Activated T-helper 2 cell treated with anti-CD3 and anti-CD28 coated beads, Interferon-gamma antibody, Interleukin-2, Interleukin-4, amounts not matched to agents 10 μg/mL and 5 μg/mL and 100 μg/mL, durations not matched to agents 14 hours and 24 hours and 36 hours (primary cell): ENCODE measurements around the gene KCNG2. TPM values are rescaled to one million over a fixed set of nuclear protein-coding genes. Genes with fewer than 3 reads are reported as not detected.

ENCODE experiments used
- DNase-seq: peaks from one replicate; pipeline ENCODE4 v3.0.0; 2021; ENCODE audit warnings: low spot score
- H3K27ac Mint-ChIP-seq: one replicate; pipeline ENCODE4 v1.8.0; 2021; ENCODE audit warnings: mixed read lengths
- H3K27me3 Mint-ChIP-seq: one replicate; pipeline ENCODE4 v1.8.0; 2021; ENCODE audit warnings: low read depth, mixed read lengths
- H3K36me3 Mint-ChIP-seq: one replicate; pipeline ENCODE4 v1.8.0; 2021; ENCODE audit warnings: low read depth, mixed read lengths
- H3K4me1 Mint-ChIP-seq: one replicate; pipeline ENCODE4 v1.8.0; 2021; ENCODE audit warnings: low read depth, mixed read lengths
- H3K4me3 Mint-ChIP-seq: one replicate; pipeline ENCODE4 v1.8.0; 2021; ENCODE audit warnings: low read depth, mild to moderate bottlenecking, moderate library complexity, mixed read lengths
- H3K9me3 Mint-ChIP-seq: one replicate; pipeline ENCODE4 v1.8.0; 2021; ENCODE audit warnings: mixed read lengths
- intact Hi-C: fragments of 100-400 bp; cut with micrococcal nuclease; formaldehyde crosslinking; loops from one replicate; pipeline ENCODE4 v1.15.1; 2023
- total RNA-seq: library from RNA; stranded (reverse); gene quantifications from 2 replicates; pipeline ENCODE4 v1.2.3, GENCODE V29; 2022

The KCNG2 gene
- total RNA-seq, 1 donor from 2014 or later: not detected

DNA sequence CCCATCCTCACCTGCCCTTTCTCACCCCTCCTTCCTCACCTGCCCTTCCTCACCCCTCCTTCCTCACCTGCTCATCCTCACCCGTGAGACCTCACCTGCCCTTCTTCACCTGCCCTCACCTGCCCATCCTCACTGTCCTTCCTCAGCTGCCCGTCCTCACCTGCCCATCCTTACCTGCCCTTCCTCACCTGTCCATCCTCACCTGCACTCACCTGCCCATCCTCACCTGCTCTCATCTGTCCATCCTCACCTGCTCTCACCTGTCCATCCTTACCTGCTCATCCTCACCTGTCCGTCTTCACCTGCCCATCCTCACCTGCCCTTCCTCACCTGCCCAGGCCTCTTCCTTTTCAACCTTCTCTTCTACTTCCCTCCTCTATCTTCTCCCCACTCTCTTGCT is 34.4 kb downstream of the KCNG2 start:
- Mint-ChIP-seq H3K4me3 (no peak overlapping the region), H3K27ac (no peak overlapping the region), H3K9me3 (no peaks in the 10 kb centered on the region), H3K4me1 (no peaks in the 10 kb centered on the region), H3K36me3 (no peaks in the 10 kb centered on the region), H3K27me3 (peaks cover 6% of the 10 kb centered on the region)
- intact Hi-C loops: no loop called here
- no peak for DNase-seq

- no peaks in the 10 kb centered on the region for H3K9me3 Mint-ChIP-seq
- H3K36me3 Mint-ChIP-seq: no peaks in the 10 kb centered on the region
- intact Hi-C loops: no loop called here
- DNase-seq: no peak
- H3K27ac Mint-ChIP-seq: no peak overlapping the region
- no peaks in the 10 kb centered on the region for H3K4me1 Mint-ChIP-seq
- peaks cover 13% of the 10 kb centered on the region for H3K27me3 Mint-ChIP-seq
- no peak overlapping the region for H3K4me3 Mint-ChIP-seq
Measured at GRCh38 chr18:79834834-79835233, 37.1 kb downstream of the KCNG2 start.

DNA sequence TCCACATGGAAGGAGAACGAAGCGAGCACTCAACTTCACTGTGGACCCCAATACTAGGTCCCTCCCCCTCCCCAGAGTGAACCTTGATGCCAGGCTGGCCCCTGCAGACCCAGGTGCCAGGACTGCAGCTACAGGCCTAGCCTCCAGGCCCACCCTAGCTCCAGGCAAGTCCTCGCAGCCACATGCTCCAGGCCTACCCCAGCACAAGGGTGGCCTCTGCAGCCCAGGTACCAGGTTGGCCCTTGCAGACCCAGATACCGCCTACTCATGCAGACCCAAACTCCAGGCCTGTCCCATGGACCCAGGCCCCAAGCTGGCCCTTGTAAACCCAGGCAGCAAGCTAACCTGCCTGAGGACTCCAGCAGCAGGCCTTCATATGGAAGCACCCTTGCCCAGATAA is 44.2 kb downstream of the KCNG2 start:
- no peak for DNase-seq
- peaks cover 19% of the 10 kb centered on the region for H3K27me3 Mint-ChIP-seq
- intact Hi-C loops: no loop called here
- H3K4me1 Mint-ChIP-seq: no peaks in the 10 kb centered on the region
- no peak overlapping the region for H3K4me3 Mint-ChIP-seq
- H3K27ac Mint-ChIP-seq: no peak overlapping the region
- no peaks in the 10 kb centered on the region for H3K9me3 Mint-ChIP-seq
- H3K36me3 Mint-ChIP-seq: no peaks in the 10 kb centered on the region

GRCh38 chr18:79844999-79845563 is 47.3 kb downstream of the KCNG2 start:
- no peak overlapping the region for H3K4me3 Mint-ChIP-seq
- no peaks in the 10 kb centered on the region for H3K9me3 Mint-ChIP-seq
- H3K27ac Mint-ChIP-seq: no peak overlapping the region
- H3K4me1 Mint-ChIP-seq: no peaks in the 10 kb centered on the region
- intact Hi-C loops: no loop called here
- H3K36me3 Mint-ChIP-seq: no peaks in the 10 kb centered on the region
- peaks cover 11% of the 10 kb centered on the region for H3K27me3 Mint-ChIP-seq
- no peak for DNase-seq

- no peaks in the 10 kb centered on the region for H3K9me3 Mint-ChIP-seq
- intact Hi-C loops: no loop called here
- DNase-seq: no peak
- H3K4me3 Mint-ChIP-seq: no peak overlapping the region
- no peak overlapping the region for H3K27ac Mint-ChIP-seq
- H3K27me3 Mint-ChIP-seq: peaks cover 10% of the 10 kb centered on the region
- no peaks in the 10 kb centered on the region for H3K4me1 Mint-ChIP-seq
- no peaks in the 10 kb centered on the region for H3K36me3 Mint-ChIP-seq
Measured at GRCh38 chr18:79846936-79847557, 49.3 kb downstream of the KCNG2 start.

DNA sequence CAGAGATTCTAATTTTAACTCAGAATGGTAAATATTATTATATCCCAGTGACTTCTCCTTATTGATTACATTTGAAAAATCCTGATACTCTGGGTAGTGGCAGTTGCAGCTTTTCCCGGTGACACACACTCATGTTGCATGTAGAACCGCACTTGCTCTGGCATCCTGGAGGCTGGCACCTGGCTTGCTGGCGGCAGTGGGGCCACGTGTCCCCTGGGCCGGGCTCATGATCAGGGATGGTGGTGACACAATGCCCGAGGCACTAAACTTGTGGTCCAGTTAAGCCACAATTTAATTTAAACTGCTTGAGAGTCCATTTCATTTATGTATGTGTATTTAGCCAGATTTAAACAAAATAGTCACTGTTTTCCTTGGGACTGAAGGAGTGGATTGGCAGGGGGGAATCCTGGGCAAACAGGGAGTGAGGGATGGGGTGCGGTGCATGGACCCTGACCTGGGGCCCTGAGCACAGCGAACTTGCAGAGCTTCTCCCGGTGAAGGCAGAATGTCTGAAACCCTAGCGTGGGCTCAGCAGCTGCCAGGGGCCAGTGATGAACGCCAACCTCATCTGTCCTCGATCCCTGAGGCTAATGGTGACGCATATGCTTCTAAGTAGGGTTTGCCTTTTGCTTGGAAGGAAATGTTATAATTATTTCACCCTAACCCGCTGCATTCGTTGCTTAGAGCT is 50.0 kb downstream of the KCNG2 start:
- Mint-ChIP-seq H3K27me3 (peaks cover 6% of the 10 kb centered on the region), H3K4me3 (no peak overlapping the region), H3K9me3 (no peaks in the 10 kb centered on the region), H3K4me1 (no peaks in the 10 kb centered on the region), H3K27ac (no peak overlapping the region), H3K36me3 (no peaks in the 10 kb centered on the region)
- no peak for DNase-seq
- intact Hi-C loops: no loop called here

GRCh38 chr18:79848294-79848578 is 50.5 kb downstream of the KCNG2 start:
- no peak for DNase-seq
- Mint-ChIP-seq H3K36me3 (no peaks in the 10 kb centered on the region), H3K27ac (no peak overlapping the region), H3K27me3 (peaks cover 6% of the 10 kb centered on the region), H3K9me3 (no peaks in the 10 kb centered on the region), H3K4me3 (no peak overlapping the region), H3K4me1 (no peaks in the 10 kb centered on the region)
- intact Hi-C loops: no loop called here

DNA sequence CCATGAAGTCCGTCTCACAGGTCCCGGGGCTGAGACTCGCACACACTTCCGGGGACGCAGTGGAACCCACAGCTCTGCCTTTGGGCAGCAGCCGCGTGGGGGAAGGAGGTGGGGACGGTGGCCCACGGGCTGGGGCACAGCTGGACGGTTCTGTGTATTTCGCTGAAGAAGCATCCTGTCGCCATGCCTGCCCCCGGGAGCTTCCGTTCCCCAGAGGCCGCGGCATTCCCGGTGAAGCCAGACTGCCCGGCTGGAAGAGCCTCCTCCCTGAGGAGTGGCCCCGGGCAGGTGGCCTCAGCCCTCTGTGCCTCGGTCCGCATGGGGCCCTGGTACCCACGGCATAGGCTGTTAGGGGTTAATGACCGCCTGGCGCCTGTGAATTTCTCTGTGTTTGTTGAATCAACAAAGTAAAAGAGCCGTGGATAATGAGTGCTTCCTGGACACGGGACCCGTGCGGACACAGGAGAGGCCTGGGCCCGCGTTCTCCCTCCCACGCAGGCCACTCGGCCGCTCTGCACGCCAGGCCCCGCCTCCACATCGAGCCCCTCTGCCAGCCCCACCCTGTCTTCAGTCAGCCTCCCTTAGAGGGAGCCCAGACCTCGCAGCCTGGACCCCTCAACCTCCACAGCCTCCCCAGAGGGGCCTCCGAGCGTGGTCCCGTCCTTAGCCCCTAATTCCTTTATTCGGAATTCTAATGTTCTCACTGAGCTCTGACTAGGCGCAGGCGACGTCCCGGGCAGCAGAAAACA is 51.0 kb downstream of the KCNG2 start:
- no peaks in the 10 kb centered on the region for H3K9me3 Mint-ChIP-seq
- no peak overlapping the region for H3K4me3 Mint-ChIP-seq
- no peak for DNase-seq
- H3K36me3 Mint-ChIP-seq: no peaks in the 10 kb centered on the region
- no peaks in the 10 kb centered on the region for H3K4me1 Mint-ChIP-seq
- H3K27me3 Mint-ChIP-seq: peaks cover 4% of the 10 kb centered on the region
- H3K27ac Mint-ChIP-seq: no peak overlapping the region
- intact Hi-C loops: no loop called here

- intact Hi-C loops: no loop called here
Measured at GRCh38 chr18:79849328-79850207, 51.8 kb downstream of the KCNG2 start.

DNA sequence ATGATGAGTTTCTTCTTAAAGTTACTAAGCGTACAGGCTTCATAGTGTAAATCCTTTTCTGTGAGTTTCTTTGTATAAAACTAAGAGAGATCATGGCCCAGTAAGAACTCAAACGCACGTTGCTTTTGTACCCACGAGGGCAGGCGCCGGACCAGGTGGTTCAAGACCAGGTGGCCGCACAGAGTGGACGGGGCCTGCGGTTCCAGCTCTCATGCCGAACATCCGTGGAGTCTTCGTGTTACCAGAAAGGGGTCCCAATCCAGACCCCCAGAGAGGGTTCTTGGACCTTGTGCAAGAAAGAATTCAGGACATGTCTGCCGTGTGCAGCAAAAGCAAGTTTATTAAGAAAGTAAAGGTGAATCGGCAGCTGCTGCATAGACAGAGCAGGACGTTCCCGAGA is 53.0 kb downstream of the KCNG2 start:
- peaks cover 1% of the 10 kb centered on the region for H3K27me3 Mint-ChIP-seq
- intact Hi-C loops: no loop called here
- no peak overlapping the region for H3K4me3 Mint-ChIP-seq
- no peaks in the 10 kb centered on the region for H3K36me3 Mint-ChIP-seq
- no peaks in the 10 kb centered on the region for H3K9me3 Mint-ChIP-seq
- H3K27ac Mint-ChIP-seq: no peak overlapping the region
- H3K4me1 Mint-ChIP-seq: no peaks in the 10 kb centered on the region
- no peak for DNase-seq

More at GRCh38 chr18:79849328-79850207, 51.8 kb downstream of the KCNG2 start:
- H3K27me3 Mint-ChIP-seq: no peaks in the 10 kb centered on the region
- H3K4me1 Mint-ChIP-seq: no peaks in the 10 kb centered on the region
- H3K36me3 Mint-ChIP-seq: no peaks in the 10 kb centered on the region
- DNase-seq: no peak
- no peak overlapping the region for H3K27ac Mint-ChIP-seq
- H3K9me3 Mint-ChIP-seq: no peaks in the 10 kb centered on the region
- H3K4me3 Mint-ChIP-seq: no peak overlapping the region

- Mint-ChIP-seq H3K4me1 (no peaks in the 10 kb centered on the region), H3K36me3 (no peaks in the 10 kb centered on the region), H3K27ac (no peak overlapping the region), H3K4me3 (no peak overlapping the region), H3K27me3 (peaks cover 1% of the 10 kb centered on the region), H3K9me3 (no peaks in the 10 kb centered on the region)
- DNase-seq: no peak
- intact Hi-C loops: no loop called here
Measured at GRCh38 chr18:79851489-79851888, 53.8 kb downstream of the KCNG2 start.

GRCh38 chr18:79851950-79852349 is 54.2 kb downstream of the KCNG2 start:
- intact Hi-C loops: no loop called here
- H3K9me3 Mint-ChIP-seq: no peaks in the 10 kb centered on the region
- H3K27me3 Mint-ChIP-seq: peaks cover 1% of the 10 kb centered on the region
- H3K36me3 Mint-ChIP-seq: no peaks in the 10 kb centered on the region
- H3K4me1 Mint-ChIP-seq: no peaks in the 10 kb centered on the region
- no peak for DNase-seq
- no peak overlapping the region for H3K4me3 Mint-ChIP-seq
- no peak overlapping the region for H3K27ac Mint-ChIP-seq
